Measurements from ENCODE around the gene COL25A1. TPM values are rescaled to one million over a fixed set of nuclear protein-coding genes. Genes with fewer than 3 reads are reported as not detected.

The COL25A1 gene
- total RNA-seq, 1 donor from 2014 or later = 0.75 TPM

GRCh38 chr4:109157696-109158095 lies 144.8 kb downstream of the COL25A1 start:
- Histone ChIP-seq H3K4me1 (no peaks in the 10 kb centered on the region), H3K36me3 (no peaks in the 10 kb centered on the region), H3K27me3 (no peaks in the 10 kb centered on the region), H3K4me3 (no peak overlapping the region), H3K27ac (no peak overlapping the region), H3K9me3 (no peaks in the 10 kb centered on the region)
- no peak for ATAC-seq
- TF ChIP-seq CTCF (IDR thresholded peaks at IDR 0.05) = no peak
- intact Hi-C loops (cut with DNase I) = no loop called here
- no peak for DNase-seq

- intact Hi-C loops (cut with DNase I) = no loop called here
These were observed 145.3 kb downstream of the COL25A1 start for GRCh38 chr4:109157205-109157604.

GRCh38 chr4:109156356-109156755 lies 146.1 kb downstream of the COL25A1 start:
- Histone ChIP-seq H3K27me3 (no peaks in the 10 kb centered on the region), H3K4me3 (no peak overlapping the region), H3K4me1 (no peaks in the 10 kb centered on the region), H3K27ac (no peak overlapping the region), H3K36me3 (no peaks in the 10 kb centered on the region), H3K9me3 (no peaks in the 10 kb centered on the region)
- DNase-seq (no peak), ATAC-seq (no peak)
- intact Hi-C loops (cut with DNase I) = no loop called here
- no peak for TF ChIP-seq CTCF (IDR thresholded peaks at IDR 0.05)

More at GRCh38 chr4:109157205-109157604, 145.3 kb downstream of the COL25A1 start:
- no peak for ATAC-seq
- H3K9me3 ChIP-seq = no peaks in the 10 kb centered on the region
- H3K27me3 ChIP-seq = no peaks in the 10 kb centered on the region
- H3K36me3 ChIP-seq = no peaks in the 10 kb centered on the region
- no peak overlapping the region for H3K4me3 ChIP-seq
- DNase-seq = no peak
- H3K27ac ChIP-seq = no peak overlapping the region
- H3K4me1 ChIP-seq = no peaks in the 10 kb centered on the region
- no peak for TF ChIP-seq CTCF (IDR thresholded peaks at IDR 0.05)

- no peaks in the 10 kb centered on the region for H3K9me3 ChIP-seq
- no peak for TF ChIP-seq CTCF (IDR thresholded peaks at IDR 0.05)
- intact Hi-C loops (cut with DNase I) = no loop called here
- H3K4me1 ChIP-seq = no peaks in the 10 kb centered on the region
- no peak overlapping the region for H3K27ac ChIP-seq
- no peaks in the 10 kb centered on the region for H3K36me3 ChIP-seq
- DNase-seq (no peak), ATAC-seq (no peak)
- no peaks in the 10 kb centered on the region for H3K27me3 ChIP-seq
- H3K4me3 ChIP-seq = no peak overlapping the region
These were observed 146.7 kb downstream of the COL25A1 start for GRCh38 chr4:109155682-109156283.

GRCh38 chr4:109155084-109155483 lies 147.4 kb downstream of the COL25A1 start:
- DNase-seq (no peak), ATAC-seq (no peak)
- Histone ChIP-seq H3K4me3 (no peak overlapping the region), H3K4me1 (no peaks in the 10 kb centered on the region), H3K9me3 (no peaks in the 10 kb centered on the region), H3K27me3 (no peaks in the 10 kb centered on the region), H3K36me3 (no peaks in the 10 kb centered on the region), H3K27ac (no peak overlapping the region)
- intact Hi-C loops (cut with DNase I) = no loop called here
- TF ChIP-seq CTCF (IDR thresholded peaks at IDR 0.05) = no peak

GRCh38 chr4:109154424-109154823 lies 148.0 kb downstream of the COL25A1 start:
- H3K27ac ChIP-seq = no peak overlapping the region
- H3K9me3 ChIP-seq = no peaks in the 10 kb centered on the region
- TF ChIP-seq CTCF (IDR thresholded peaks at IDR 0.05) = no peak
- H3K36me3 ChIP-seq = no peaks in the 10 kb centered on the region
- no peak overlapping the region for H3K4me3 ChIP-seq
- no peaks in the 10 kb centered on the region for H3K4me1 ChIP-seq
- intact Hi-C loops (cut with DNase I) = no loop called here
- no peak for ATAC-seq
- no peaks in the 10 kb centered on the region for H3K27me3 ChIP-seq
- DNase-seq = no peak
